ENCODE measurements around the gene ZNF560. TPM values are rescaled to one million over a fixed set of nuclear protein-coding genes. Genes with fewer than 3 reads are reported as not detected.

Gene ZNF560
- total and polyA plus RNA-seq, 9 of the 15 experiments (the other 6 are each of a cell fraction or from before 2014, with no cell fraction given) = 0.04 to 0.18 (median 0.05) TPM; not detected in 3

GRCh38 chr19:9528757-9529336 lies 30.4 kb upstream of the ZNF560 start:
- H3K27me3 ChIP-seq (ENCODE audit: control insufficient read depth in 2 of 2, insufficient read depth in 2 of 2, low read length in 2 of 2) = no peaks in the 10 kb centered on the region
- no peak overlapping the region for H3K4me2 ChIP-seq (ENCODE audit: insufficient read depth, low read length)
- intact Hi-C loops (cut with micrococcal nuclease) = no loop called here
- CTCF ChIA-PET (ENCODE audit: low intra/inter-chr PET ratio) = no interaction called here
- H3K4me3 ChIP-seq = no peak overlapping the region
- no peak overlapping the region for H2AFZ ChIP-seq (ENCODE audit: low read depth, low read length)
- H3K27ac ChIP-seq (ENCODE audit: extremely low read depth, low read depth, low read length) = no peak overlapping the region
- WGBS (ENCODE audit: insufficient coverage, low coverage, missing lambda C conversion rate) = 100% methylated on average over 5 of the region's 5 CpGs
- no peaks in the 10 kb centered on the region for H3K79me2 ChIP-seq (ENCODE audit: control insufficient read depth, insufficient read depth, low read length)
- peaks cover 53% of the 10 kb centered on the region for H3K36me3 ChIP-seq (ENCODE audit: control insufficient read depth, insufficient read depth, low read length)
- BruUV-seq (replicated peaks) = TSS peak; percentile 11
- DNase-seq (ENCODE audit: extremely low read depth in 1 of 4, low spot score in 3 of 4) = no peak
- no peak overlapping the region for H3K9ac ChIP-seq (ENCODE audit: insufficient read depth in 1 of 2, low read depth in 2 of 2, low read length in 2 of 2)
- no peak for FAIRE-seq
- POLR2A ChIA-PET = no interaction called here
- H3K9me3 ChIP-seq (replicated peaks; ENCODE audit: control insufficient read depth, insufficient read depth, low read depth, low read length) = peaks cover 52% of the 10 kb centered on the region
- H3K9me1 ChIP-seq (ENCODE audit: control insufficient read depth, insufficient read depth, low read length) = no peaks in the 10 kb centered on the region
- H3K4me1 ChIP-seq (replicated peaks in 1 of 2; ENCODE audit: control insufficient read depth in 2 of 2, insufficient read depth in 2 of 2, low read length in 2 of 2) = no peaks in the 10 kb centered on the region
- in situ Hi-C loops (cut with MboI) = no loop called here
- no peak for ATAC-seq
- H4K20me1 ChIP-seq (replicated peaks; ENCODE audit: control insufficient read depth, insufficient read depth, low read length) = no peaks in the 10 kb centered on the region
- TF ChIP-seq TEAD2 (tag; IDR thresholded peaks at IDR 0.05) (peak; percentile 60; the same call in 1 of the 2 replicates), ZNF57 (CRISPR knock-in tag; IDR thresholded peaks at IDR 0.05) (no peak), NFXL1 (CRISPR knock-in tag; IDR thresholded peaks at IDR 0.05) (no peak), ZNF41 (CRISPR knock-in tag; conservative IDR thresholded peaks at IDR 0.05) (no peak), XRCC3 (IDR thresholded peaks at IDR 0.05) (peak; percentile 88), ATF3 (IDR thresholded peaks at IDR 0.05) (0 out of 2 replicates have a peak, but pooled peaks have one; percentile 12), ATF3 (CRISPR knock-in tag; conservative IDR thresholded peaks at IDR 0.05) (no peak), TRIM28 (IDR thresholded peaks at IDR 0.05) (peak; percentile 95), CHCHD3 (CRISPR knock-in tag; IDR thresholded peaks at IDR 0.05) (no peak), HDAC8 (tag; IDR thresholded peaks at IDR 0.05) (no peak), ZNF589 (CRISPR knock-in tag; IDR thresholded peaks at IDR 0.05; ENCODE audit: low read depth) (no peak), SMAD1 (IDR thresholded peaks at IDR 0.05; ENCODE audit: low read depth, low read length, partially characterized antibody) (no peak), ZNF280A (IDR thresholded peaks at IDR 0.05; ENCODE audit: low read depth, partially characterized antibody) (peak; percentile 95), ZNF75A (CRISPR knock-in tag; IDR thresholded peaks at IDR 0.05) (peak; percentile 98), TRIM25 (IDR thresholded peaks at IDR 0.05; ENCODE audit: borderline replicate concordance) (no peak), GMEB1 (CRISPR knock-in tag; IDR thresholded peaks at IDR 0.05) (no peak)

All from K562 (cell line).